Fibroblast of lung (primary cell): Measurements from ENCODE around the gene CCN5. TPM values are rescaled to one million over a fixed set of nuclear protein-coding genes. Genes with fewer than 3 reads are reported as not detected.

Experiments used
- DNase-seq, 2 donors: peaks; one replicate each; pipeline versions ENCODE4 v3.0.0 to v3.0.0-alpha.2; 2010; ENCODE audit warnings: low read depth in 2 of 2
- H2AFZ ChIP-seq: 2 replicates; pipeline ENCODE4 v1.5.1; 2012; ENCODE audit warnings: low read length, control low read depth, inconsistent platforms
- H3K27ac ChIP-seq: 2 replicates; pipeline ENCODE4 v1.5.1; 2011; ENCODE audit warnings: low read length, control low read depth; ENCODE audit not compliant: insufficient read depth
- H3K27me3 ChIP-seq: 2 replicates; pipeline ENCODE4 v1.5.1; 2011; ENCODE audit warnings: mild to moderate bottlenecking, low read length; ENCODE audit not compliant: control insufficient read depth, insufficient read depth
- H3K36me3 ChIP-seq: 2 replicates; pipeline ENCODE4 v1.5.1; 2011; ENCODE audit warnings: low read length; ENCODE audit not compliant: control insufficient read depth, insufficient read depth
- H3K4me1 ChIP-seq: 2 replicates; pipeline ENCODE4 v1.5.1; 2011; ENCODE audit warnings: low read length; ENCODE audit not compliant: control insufficient read depth, insufficient read depth; ENCODE audit errors: extremely low read depth
- H3K4me2 ChIP-seq: 2 replicates; pipeline ENCODE4 v1.5.1; 2011; ENCODE audit warnings: low read length, control low read depth; ENCODE audit not compliant: insufficient read depth; ENCODE audit errors: extremely low read depth
- H3K4me3 ChIP-seq, 4 experiments: fragments of 200-600 bp in 1 of 4; sonication (generic) in 1 of 4; replicated peaks in 1 of 4; 2 replicates each; pipeline ENCODE4 v1.5.1; 2011 to 2016; ENCODE audit warnings: low read length in 4 of 4, low read depth in 3 of 4, mild to moderate bottlenecking in 3 of 4, control low read depth in 2 of 4, inconsistent platforms in 1 of 4, mixed read lengths in 1 of 4; ENCODE audit not compliant: insufficient read depth in 1 of 4; ENCODE audit errors: control extremely low read depth in 1 of 4
- H3K79me2 ChIP-seq: 2 replicates; pipeline ENCODE4 v1.5.1; 2012; ENCODE audit warnings: mild to moderate bottlenecking, low read length, inconsistent platforms; ENCODE audit not compliant: control insufficient read depth, insufficient read depth
- H3K9ac ChIP-seq: 2 replicates; pipeline ENCODE4 v1.5.1; 2011; ENCODE audit warnings: mild to moderate bottlenecking, low read length, control low read depth; ENCODE audit not compliant: insufficient read depth
- H3K9me3 ChIP-seq: 2 replicates; pipeline ENCODE4 v1.5.1; 2012; ENCODE audit warnings: low read depth, low read length; ENCODE audit not compliant: control insufficient read depth, insufficient read depth
- H4K20me1 ChIP-seq: 2 replicates; pipeline ENCODE4 v1.5.1; 2011; ENCODE audit warnings: low read length; ENCODE audit not compliant: control insufficient read depth, insufficient read depth; ENCODE audit errors: extremely low read depth
- EZH2 ChIP-seq: IDR thresholded peaks from 2 replicates; pipeline ENCODE4 v1.5.1; 2012; ENCODE audit warnings: low read length, control low read depth, mild to moderate bottlenecking; ENCODE audit errors: missing control alignments
- polyA plus RNA-seq, 2 donors: library from polyadenylated mRNA; depleted of rRNA in 1 of 2; stranded (reverse) in 1 of 2; unstranded in 1 of 2; fragments of >200 nt; gene quantifications; 2 replicates each; pipeline ENCODE4 v1.2.1, GENCODE V29; 2011 to 2012; ENCODE audit warnings: missing spikeins in 1 of 2
- total RNA-seq: library from RNA; depleted of rRNA; stranded (reverse); fragments of >200 nt; gene quantifications from 2 replicates; pipeline ENCODE4 v1.2.1, GENCODE V29; 2014
- TF ChIP-seq, protein P1 (sequence below), 2 donors: IDR thresholded peaks in 1 of 2; conservative IDR thresholded peaks in 1 of 2; 1 replicate in 1 of 2; 2 replicates in 1 of 2; pipeline ENCODE4 v1.5.1; 2011 to 2012; ENCODE audit warnings: low read length in 2 of 2, control low read depth in 1 of 2, inconsistent platforms in 1 of 2, low read depth in 1 of 2, mild to moderate bottlenecking in 1 of 2

The CCN5 gene
- total and polyA plus RNA-seq, 2 donors (not counting 1 experiment from before 2014, with no cell fraction given) = 31.4 to 122 TPM

DNA sequence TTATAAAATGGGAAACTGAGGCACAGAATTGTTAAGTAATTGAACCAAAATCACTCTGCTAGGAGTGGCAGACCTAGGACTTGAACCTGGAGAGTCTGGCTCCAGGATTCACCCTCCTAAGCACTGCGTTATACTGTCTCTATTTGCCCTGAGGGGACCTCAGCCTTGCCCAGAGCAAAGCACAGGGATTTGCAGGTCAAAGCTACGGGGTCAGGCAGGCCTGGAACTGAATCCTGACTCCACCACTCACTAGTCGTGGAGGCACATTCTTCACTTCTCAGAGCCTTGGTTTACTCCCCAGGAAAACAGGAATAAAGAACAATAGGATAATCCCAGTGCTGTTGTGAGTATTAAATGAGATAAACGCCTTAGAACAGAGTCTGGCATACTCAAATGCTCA lies 49.9 kb downstream of the CCN5 start:
- Histone ChIP-seq H3K36me3 (no peaks in the 10 kb centered on the region), H3K4me3 (no peak overlapping the region), H3K27me3 (peaks cover 13% of the 10 kb centered on the region), H3K4me1 (no peaks in the 10 kb centered on the region), H3K9ac (no peak overlapping the region), H3K79me2 (no peaks in the 10 kb centered on the region), H2AFZ (no peak overlapping the region), H3K9me3 (no peaks in the 10 kb centered on the region), H3K4me2 (no peak overlapping the region), H3K27ac (no peak overlapping the region), H4K20me1 (no peaks in the 10 kb centered on the region)
- no peak for DNase-seq
- no peak for TF ChIP-seq EZH2
- TF ChIP-seq, protein P1, sequence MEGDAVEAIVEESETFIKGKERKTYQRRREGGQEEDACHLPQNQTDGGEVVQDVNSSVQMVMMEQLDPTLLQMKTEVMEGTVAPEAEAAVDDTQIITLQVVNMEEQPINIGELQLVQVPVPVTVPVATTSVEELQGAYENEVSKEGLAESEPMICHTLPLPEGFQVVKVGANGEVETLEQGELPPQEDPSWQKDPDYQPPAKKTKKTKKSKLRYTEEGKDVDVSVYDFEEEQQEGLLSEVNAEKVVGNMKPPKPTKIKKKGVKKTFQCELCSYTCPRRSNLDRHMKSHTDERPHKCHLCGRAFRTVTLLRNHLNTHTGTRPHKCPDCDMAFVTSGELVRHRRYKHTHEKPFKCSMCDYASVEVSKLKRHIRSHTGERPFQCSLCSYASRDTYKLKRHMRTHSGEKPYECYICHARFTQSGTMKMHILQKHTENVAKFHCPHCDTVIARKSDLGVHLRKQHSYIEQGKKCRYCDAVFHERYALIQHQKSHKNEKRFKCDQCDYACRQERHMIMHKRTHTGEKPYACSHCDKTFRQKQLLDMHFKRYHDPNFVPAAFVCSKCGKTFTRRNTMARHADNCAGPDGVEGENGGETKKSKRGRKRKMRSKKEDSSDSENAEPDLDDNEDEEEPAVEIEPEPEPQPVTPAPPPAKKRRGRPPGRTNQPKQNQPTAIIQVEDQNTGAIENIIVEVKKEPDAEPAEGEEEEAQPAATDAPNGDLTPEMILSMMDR (conservative IDR thresholded peaks at IDR 0.05 in 1 of 2, IDR thresholded peaks at IDR 0.05 in 1 of 2; ENCODE audit: low read depth in 1 of 2, low read length in 2 of 2) = no peak

DNA sequence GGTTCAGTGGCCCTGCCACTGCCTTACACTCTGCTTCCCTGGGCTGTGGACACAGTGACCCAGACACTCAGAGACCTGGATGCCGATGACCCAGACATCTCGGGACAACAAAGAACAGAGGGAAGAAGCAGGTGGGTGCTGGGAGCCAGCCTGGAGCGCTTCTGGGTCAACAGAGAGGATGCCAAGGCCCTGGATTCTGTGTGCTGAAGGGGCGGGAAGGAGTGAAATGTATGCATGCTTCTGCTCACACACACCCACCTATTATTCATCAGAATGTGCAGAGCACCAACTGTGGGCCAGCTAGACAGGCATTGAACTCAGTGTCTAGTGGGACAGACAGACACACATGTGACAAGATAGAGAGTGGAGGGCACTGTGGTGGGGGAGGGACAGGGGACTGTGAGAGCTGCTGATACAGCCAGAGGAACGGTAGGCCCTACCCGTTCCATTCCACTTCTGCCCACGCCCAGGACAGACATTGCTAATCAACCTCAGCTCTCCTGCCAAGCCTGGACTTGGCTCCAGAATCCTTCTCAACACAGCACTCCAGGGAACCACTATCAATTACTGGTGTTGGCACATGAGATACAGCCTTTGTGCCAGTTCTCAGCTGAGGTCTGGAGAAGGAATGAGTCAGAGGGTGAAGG lies 50.7 kb downstream of the CCN5 start:
- no peaks in the 10 kb centered on the region for H3K9me3 ChIP-seq
- H3K4me1 ChIP-seq = no peaks in the 10 kb centered on the region
- H3K36me3 ChIP-seq = no peaks in the 10 kb centered on the region
- DNase-seq = no peak
- H3K79me2 ChIP-seq = no peaks in the 10 kb centered on the region
- H3K9ac ChIP-seq = no peak overlapping the region
- H3K27me3 ChIP-seq = peaks cover 13% of the 10 kb centered on the region
- H2AFZ ChIP-seq = no peak overlapping the region
- H4K20me1 ChIP-seq = no peaks in the 10 kb centered on the region
- no peak for TF ChIP-seq EZH2
- TF ChIP-seq, protein P1 (conservative IDR thresholded peaks at IDR 0.05 in 1 of 2, IDR thresholded peaks at IDR 0.05 in 1 of 2; ENCODE audit: low read depth in 1 of 2, low read length in 2 of 2) = no peak
- no peak overlapping the region for H3K27ac ChIP-seq
- H3K4me2 ChIP-seq = no peak overlapping the region
- H3K4me3 ChIP-seq = no peak overlapping the region

DNA sequence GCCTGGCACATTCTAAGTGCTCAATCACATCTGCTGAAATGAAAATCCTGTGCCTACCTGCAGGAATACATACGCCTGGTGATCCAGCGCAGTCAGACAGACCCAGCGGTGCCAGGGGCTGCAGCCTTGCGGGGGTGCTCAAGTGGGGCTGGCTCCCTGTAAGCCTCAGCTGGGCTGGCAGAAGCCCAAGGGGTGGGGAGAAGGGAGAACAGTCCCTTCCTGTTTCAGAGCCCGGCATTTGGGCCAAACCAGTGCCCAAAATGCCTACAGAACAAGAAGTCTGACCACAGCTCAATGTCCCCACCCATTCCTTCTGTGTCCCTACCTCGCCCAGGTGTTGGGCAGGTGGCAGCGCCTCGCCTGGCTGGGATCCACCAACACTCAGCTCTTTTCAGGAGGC lies 53.1 kb downstream of the CCN5 start:
- no peak overlapping the region for H3K4me3 ChIP-seq
- no peaks in the 10 kb centered on the region for H3K4me1 ChIP-seq
- no peaks in the 10 kb centered on the region for H4K20me1 ChIP-seq
- H3K27ac ChIP-seq = no peak overlapping the region
- no peaks in the 10 kb centered on the region for H3K9me3 ChIP-seq
- DNase-seq = no peak
- H3K27me3 ChIP-seq = peaks cover 10% of the 10 kb centered on the region
- H3K36me3 ChIP-seq = no peaks in the 10 kb centered on the region
- TF ChIP-seq, protein P1 (conservative IDR thresholded peaks at IDR 0.05 in 1 of 2, IDR thresholded peaks at IDR 0.05 in 1 of 2; ENCODE audit: low read depth in 1 of 2, low read length in 2 of 2) = no peak
- TF ChIP-seq EZH2 = no peak
- H3K79me2 ChIP-seq = no peaks in the 10 kb centered on the region
- no peak overlapping the region for H3K4me2 ChIP-seq
- H3K9ac ChIP-seq = no peak overlapping the region
- no peak overlapping the region for H2AFZ ChIP-seq
